ENCODE data around the gene EDARADD. TPM values are rescaled to one million over a fixed set of nuclear protein-coding genes. Genes with fewer than 3 reads are reported as not detected.

The EDARADD gene
- total and polyA plus RNA-seq, 2 of the 13 experiments (the other 11 are each of a cell fraction or from before 2014, with no cell fraction given) = 0.03 TPM; not detected in 1

- no peak overlapping the region for H3K27ac ChIP-seq (ENCODE audit: extremely low read length, insufficient read depth, low read length)
- no peak overlapping the region for H2AFZ ChIP-seq (ENCODE audit: low read length)
- no peaks in the 10 kb centered on the region; a peak in 2 of 5 replicates for H3K27me3 ChIP-seq (ENCODE audit: control insufficient read depth in 1 of 2, insufficient read depth in 2 of 2, low read length in 2 of 2)
- peak; percentile 80 for ATAC-seq
- in situ Hi-C loops (cut with HindIII; ENCODE audit: extremely low pct_ligation_motif_present, low pct_unique_long_range_greater_than_20kb) (no loop called here), intact Hi-C loops (cut with micrococcal nuclease; ENCODE audit: unreplicated experiment) (no loop called here)
- no peaks in the 10 kb centered on the region for H3K36me3 ChIP-seq (replicated peaks in 1 of 2; ENCODE audit: control insufficient read depth in 1 of 2, insufficient read depth in 2 of 2, low read length in 2 of 2)
- WGBS (ENCODE audit: low lambda C conversion rate) = 6% methylated on average over 1 of the region's 1 CpG
- TF ChIP-seq STAG1 (CRISPR knock-in tag; IDR thresholded peaks at IDR 0.05) (peak; percentile 41), ZNF180 (CRISPR knock-in tag; IDR thresholded peaks at IDR 0.05; ENCODE audit: borderline replicate concordance, low read depth) (no peak), POGZ (CRISPR knock-in tag; IDR thresholded peaks at IDR 0.05) (no peak), ZNF362 (CRISPR knock-in tag; IDR thresholded peaks at IDR 0.05; ENCODE audit: borderline replicate concordance) (peak; percentile 83), GFI1 (CRISPR knock-in tag; IDR thresholded peaks at IDR 0.05; ENCODE audit: borderline replicate concordance) (no peak), ZKSCAN5 (CRISPR knock-in tag; IDR thresholded peaks at IDR 0.05) (no peak), ZNF574 (CRISPR knock-in tag; IDR thresholded peaks at IDR 0.05) (no peak), HNF4A (CRISPR knock-in tag; IDR thresholded peaks at IDR 0.05) (no peak), CTCF (CRISPR knock-in tag; IDR thresholded peaks at IDR 0.05) (peak; percentile 31), KAT8 (CRISPR knock-in tag; IDR thresholded peaks at IDR 0.05) (no peak)
- H4K20me1 ChIP-seq (ENCODE audit: insufficient read depth, low read length) = no peaks in the 10 kb centered on the region
- DNase-seq (ENCODE audit: low spot score) = peak; percentile 13
- no peak for FAIRE-seq
- no peak overlapping the region for H3K4me2 ChIP-seq (ENCODE audit: low read depth, low read length)
- no peaks in the 10 kb centered on the region for H3K79me2 ChIP-seq (ENCODE audit: insufficient read depth, low read length)
- H3K9me3 ChIP-seq (ENCODE audit: low read length) = no peaks in the 10 kb centered on the region
- no peaks in the 10 kb centered on the region for H3K4me1 ChIP-seq (ENCODE audit: insufficient read depth, low read length)
- no peak overlapping the region for H3K4me3 ChIP-seq (replicated peaks in 1 of 3; ENCODE audit: insufficient read depth in 1 of 3, low read depth in 2 of 3, low read length in 3 of 3)
- BruUV-seq (replicated peaks) = no TSS peak
- no peak overlapping the region for H3K9ac ChIP-seq (ENCODE audit: insufficient read depth, low read depth, low read length)
- CTCF ChIA-PET (ENCODE audit: low intra/inter-chr PET ratio, low total read pairs) = no interaction called here
- POLR2A ChIA-PET = no interaction called here
Observed at GRCh38 chr1:236345728-236346127, 48.4 kb upstream of the EDARADD start.

Data from HepG2 (cell line).